GM21576 (cell line): ENCODE measurements around the gene NAT16.
"Not testable (repeated sequence)": the region's sequence is repeated elsewhere in the genome, so short reads cannot be mapped to it uniquely, and the experiment has no call there.

Experiments used
- ATAC-seq: cut with Tn5 transposase; IDR thresholded peaks from one replicate; pipeline ENCODE4 v1.9.1; 2021; ENCODE audit warnings: mild to moderate bottlenecking, moderate library complexity; ENCODE audit not compliant: unreplicated experiment

The NAT16 gene

GRCh38 chr7:101161692-101162471, 18.2 kb downstream of the NAT16 start:
- ATAC-seq = no peak

GRCh38 chr7:101160910-101161309, 19.2 kb downstream of the NAT16 start:
- no peak for ATAC-seq

GRCh38 chr7:101159696-101160674, 20.1 kb downstream of the NAT16 start:
- no peak for ATAC-seq

GRCh38 chr7:101156866-101157589, 23.1 kb downstream of the NAT16 start:
- ATAC-seq = no peak

- ATAC-seq = no peak
Measured at GRCh38 chr7:101156277-101156676, 23.8 kb downstream of the NAT16 start.

GRCh38 chr7:101155303-101155702, 24.8 kb downstream of the NAT16 start:
- ATAC-seq = no peak

- no peak for ATAC-seq
Measured at GRCh38 chr7:101154693-101155102, 25.4 kb downstream of the NAT16 start.

- ATAC-seq = peak; percentile 58
Measured at GRCh38 chr7:101153969-101154692, 26.0 kb downstream of the NAT16 start, which contains the start of gene AP1S1. Gene AP1S1, plus strand, starts transcription at chr7:101154476. Its CDS starts 39 bp downstream, at chr7:101154515.

GRCh38 chr7:101151908-101152651, 28.0 kb downstream of the NAT16 start:
- ATAC-seq = no peak

GRCh38 chr7:101140746-101141382, 39.2 kb downstream of the NAT16 start:
- no peak for ATAC-seq

GRCh38 chr7:101140339-101140699, 39.8 kb downstream of the NAT16 start:
- ATAC-seq = no peak

- ATAC-seq = no peak
Measured at GRCh38 chr7:101138213-101138870, 41.8 kb downstream of the NAT16 start.

GRCh38 chr7:101137651-101138212, 42.4 kb downstream of the NAT16 start:
- no peak for ATAC-seq

- no peak for ATAC-seq
Measured at GRCh38 chr7:101134399-101134980, 45.6 kb downstream of the NAT16 start.

- ATAC-seq = no peak
Measured at GRCh38 chr7:101133621-101134398, 46.3 kb downstream of the NAT16 start.

- not testable (repeated sequence) for ATAC-seq
Measured at GRCh38 chr7:101132626-101133600, 47.2 kb downstream of the NAT16 start.
